ENCODE results near the gene IGLL1. TPM values are rescaled to one million over a fixed set of nuclear protein-coding genes. Genes with fewer than 3 reads are reported as not detected.

Gene IGLL1
- total RNA-seq, 1 donor from 2014 or later: not detected

- H3K4me2 ChIP-seq: no peak overlapping the region
- no peak overlapping the region for H3K4me3 ChIP-seq
- H3K9ac ChIP-seq: no peak overlapping the region
- H2AFZ ChIP-seq (replicated peaks): no peak overlapping the region
- H3K27me3 ChIP-seq: peaks cover 16% of the 10 kb centered on the region
- TF ChIP-seq, protein P1, sequence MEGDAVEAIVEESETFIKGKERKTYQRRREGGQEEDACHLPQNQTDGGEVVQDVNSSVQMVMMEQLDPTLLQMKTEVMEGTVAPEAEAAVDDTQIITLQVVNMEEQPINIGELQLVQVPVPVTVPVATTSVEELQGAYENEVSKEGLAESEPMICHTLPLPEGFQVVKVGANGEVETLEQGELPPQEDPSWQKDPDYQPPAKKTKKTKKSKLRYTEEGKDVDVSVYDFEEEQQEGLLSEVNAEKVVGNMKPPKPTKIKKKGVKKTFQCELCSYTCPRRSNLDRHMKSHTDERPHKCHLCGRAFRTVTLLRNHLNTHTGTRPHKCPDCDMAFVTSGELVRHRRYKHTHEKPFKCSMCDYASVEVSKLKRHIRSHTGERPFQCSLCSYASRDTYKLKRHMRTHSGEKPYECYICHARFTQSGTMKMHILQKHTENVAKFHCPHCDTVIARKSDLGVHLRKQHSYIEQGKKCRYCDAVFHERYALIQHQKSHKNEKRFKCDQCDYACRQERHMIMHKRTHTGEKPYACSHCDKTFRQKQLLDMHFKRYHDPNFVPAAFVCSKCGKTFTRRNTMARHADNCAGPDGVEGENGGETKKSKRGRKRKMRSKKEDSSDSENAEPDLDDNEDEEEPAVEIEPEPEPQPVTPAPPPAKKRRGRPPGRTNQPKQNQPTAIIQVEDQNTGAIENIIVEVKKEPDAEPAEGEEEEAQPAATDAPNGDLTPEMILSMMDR (IDR thresholded peaks at IDR 0.05): no peak
- TF ChIP-seq EZH2 (IDR thresholded peaks at IDR 0.05) (no peak), EZH2phosphoT487 (IDR thresholded peaks at IDR 0.05) (no peak)
- H3K36me3 ChIP-seq: no peaks in the 10 kb centered on the region
- H3K4me1 Mint-ChIP-seq: peaks cover 3% of the 10 kb centered on the region
- no peak for DNase-seq (ENCODE audit: low spot score)
- H3K9me3 Mint-ChIP-seq: peaks cover 21% of the 10 kb centered on the region
- H3K27ac Mint-ChIP-seq: no peak overlapping the region
- H3K27me3 Mint-ChIP-seq (ENCODE audit: insufficient read depth, low read depth): peaks cover 3% of the 10 kb centered on the region
- H3K9me3 ChIP-seq (ENCODE audit: low read depth): no peaks in the 10 kb centered on the region
- H3F3A ChIP-seq (ENCODE audit: low read depth): no peaks in the 10 kb centered on the region
- H3K79me2 ChIP-seq (ENCODE audit: low read depth): no peaks in the 10 kb centered on the region
- no peaks in the 10 kb centered on the region for H4K20me1 ChIP-seq (ENCODE audit: low read depth)
- H3K36me3 Mint-ChIP-seq: peaks cover 2% of the 10 kb centered on the region
- no peaks in the 10 kb centered on the region for H3K4me1 ChIP-seq
- H3K4me3 Mint-ChIP-seq: no peak overlapping the region
- H3K27ac ChIP-seq: no peak overlapping the region
These were observed 29.9 kb downstream of the IGLL1 start for GRCh38 chr22:23550049-23550650.

DNA sequence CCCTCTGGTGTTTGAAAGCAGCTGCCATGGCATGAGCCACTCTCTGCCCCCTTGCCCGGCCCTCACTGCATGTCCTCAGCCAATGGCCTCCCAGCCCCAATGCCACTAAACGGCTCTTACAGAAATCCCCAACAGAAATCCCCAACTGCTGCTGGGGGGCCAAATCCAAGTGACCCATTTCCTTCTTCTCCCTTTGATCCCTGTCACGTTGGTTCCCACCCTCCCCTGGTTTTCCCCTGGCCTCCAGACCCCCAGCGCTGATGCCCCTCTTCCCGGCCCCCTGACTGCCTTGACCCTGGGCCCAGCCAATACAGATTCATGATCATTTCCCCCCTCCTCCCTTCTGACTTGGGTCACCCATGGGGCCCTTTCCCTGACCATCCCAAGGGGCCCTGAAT, 30.9 kb downstream of the IGLL1 start:
- Histone ChIP-seq H3K79me2 (ENCODE audit: low read depth) (no peaks in the 10 kb centered on the region), H3K4me3 (no peak overlapping the region), H2AFZ (replicated peaks) (no peak overlapping the region), H3K4me1 (no peaks in the 10 kb centered on the region), H3K27me3 (peaks cover 16% of the 10 kb centered on the region), H3K4me2 (no peak overlapping the region), H4K20me1 (ENCODE audit: low read depth) (no peaks in the 10 kb centered on the region), H3K9ac (no peak overlapping the region), H3K9me3 (ENCODE audit: low read depth) (no peaks in the 10 kb centered on the region), H3K27ac (no peak overlapping the region), H3F3A (ENCODE audit: low read depth) (no peaks in the 10 kb centered on the region), H3K36me3 (no peaks in the 10 kb centered on the region)
- H3K4me3 Mint-ChIP-seq: no peak overlapping the region
- DNase-seq (ENCODE audit: low spot score): no peak
- H3K36me3 Mint-ChIP-seq: peaks cover 2% of the 10 kb centered on the region
- TF ChIP-seq, protein P1 (IDR thresholded peaks at IDR 0.05): no peak
- no peak for TF ChIP-seq EZH2phosphoT487 (IDR thresholded peaks at IDR 0.05)
- TF ChIP-seq EZH2 (IDR thresholded peaks at IDR 0.05): no peak
- no peaks in the 10 kb centered on the region for H3K27me3 Mint-ChIP-seq (ENCODE audit: insufficient read depth, low read depth)
- no peak overlapping the region for H3K27ac Mint-ChIP-seq
- H3K9me3 Mint-ChIP-seq: peaks cover 23% of the 10 kb centered on the region
- no peaks in the 10 kb centered on the region for H3K4me1 Mint-ChIP-seq

DNA sequence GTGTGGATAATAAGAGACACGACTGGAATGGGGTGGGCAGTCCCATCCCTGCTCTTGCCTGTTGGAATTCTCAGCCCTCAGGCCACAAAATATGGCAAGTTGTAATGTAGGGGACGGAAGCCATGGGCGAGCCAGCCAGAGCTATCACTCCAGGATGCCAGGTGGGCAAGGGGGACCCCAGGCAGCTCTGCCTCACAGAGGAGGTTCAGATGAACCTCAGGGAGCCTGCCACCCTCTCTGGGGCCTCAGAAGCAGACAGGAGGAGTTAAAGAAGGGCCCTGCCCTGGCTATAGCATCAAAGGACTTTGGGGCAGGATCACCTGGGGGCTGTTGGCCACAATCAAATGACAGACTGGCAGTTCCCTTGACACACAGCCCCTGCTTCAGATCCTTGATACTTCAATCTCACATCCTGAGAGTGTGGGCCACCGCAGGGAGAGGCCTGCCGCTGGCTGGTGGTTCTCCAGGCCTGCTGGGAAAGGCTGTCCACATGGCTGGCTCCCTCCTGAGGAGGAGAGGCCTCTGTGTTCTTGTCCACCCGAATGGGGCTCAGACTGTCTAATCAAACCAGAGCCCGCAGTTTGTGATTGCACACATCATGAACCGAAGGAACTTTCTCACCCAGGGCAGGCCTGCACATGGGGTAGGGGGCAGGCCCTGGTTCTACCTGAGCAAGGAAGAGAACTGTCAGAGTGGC, 31.4 kb downstream of the IGLL1 start:
- peaks cover 2% of the 10 kb centered on the region for H3K36me3 Mint-ChIP-seq
- Histone ChIP-seq H3K27me3 (peaks cover 16% of the 10 kb centered on the region), H3K27ac (no peak overlapping the region), H3K4me3 (no peak overlapping the region), H2AFZ (replicated peaks) (no peak overlapping the region), H3K79me2 (ENCODE audit: low read depth) (no peaks in the 10 kb centered on the region), H3K9ac (no peak overlapping the region), H3K36me3 (no peaks in the 10 kb centered on the region), H3K9me3 (ENCODE audit: low read depth) (no peaks in the 10 kb centered on the region), H3F3A (ENCODE audit: low read depth) (no peaks in the 10 kb centered on the region), H3K4me1 (no peaks in the 10 kb centered on the region), H4K20me1 (ENCODE audit: low read depth) (no peaks in the 10 kb centered on the region), H3K4me2 (no peak overlapping the region)
- no peaks in the 10 kb centered on the region for H3K27me3 Mint-ChIP-seq (ENCODE audit: insufficient read depth, low read depth)
- no peak overlapping the region for H3K4me3 Mint-ChIP-seq
- H3K4me1 Mint-ChIP-seq: no peaks in the 10 kb centered on the region
- TF ChIP-seq, protein P1 (IDR thresholded peaks at IDR 0.05): no peak
- TF ChIP-seq EZH2 (IDR thresholded peaks at IDR 0.05): no peak
- no peak for TF ChIP-seq EZH2phosphoT487 (IDR thresholded peaks at IDR 0.05)
- no peak overlapping the region for H3K27ac Mint-ChIP-seq
- no peak for DNase-seq (ENCODE audit: low spot score)
- H3K9me3 Mint-ChIP-seq: peaks cover 23% of the 10 kb centered on the region

Measured in neural progenitor cell (in vitro differentiated cells).